D721Med (cell line): ENCODE results near the gene SYTL3.
"Not testable (repeated sequence)": the region's sequence is repeated elsewhere in the genome, so short reads cannot be mapped to it uniquely, and the experiment has no call there.

Source experiments
- DNase-seq: peaks from one replicate; pipeline ENCODE4 v3.0.0; 2011; ENCODE audit warnings: low spot score; ENCODE audit not compliant: insufficient read length
- FAIRE-seq: peaks from 2 replicates; lab custom pipeline; 2011; peaks lifted over from hg19 to GRCh38; lab: Jason Lieb, UNC
- TF ChIP-seq, protein P1 (sequence below): IDR thresholded peaks from 2 replicates; pipeline ENCODE4 v1.5.1; 2012; ENCODE audit warnings: mild to moderate bottlenecking, control low read depth; ENCODE audit not compliant: insufficient read depth; ENCODE audit errors: missing control alignments

SYTL3 gene

DNA sequence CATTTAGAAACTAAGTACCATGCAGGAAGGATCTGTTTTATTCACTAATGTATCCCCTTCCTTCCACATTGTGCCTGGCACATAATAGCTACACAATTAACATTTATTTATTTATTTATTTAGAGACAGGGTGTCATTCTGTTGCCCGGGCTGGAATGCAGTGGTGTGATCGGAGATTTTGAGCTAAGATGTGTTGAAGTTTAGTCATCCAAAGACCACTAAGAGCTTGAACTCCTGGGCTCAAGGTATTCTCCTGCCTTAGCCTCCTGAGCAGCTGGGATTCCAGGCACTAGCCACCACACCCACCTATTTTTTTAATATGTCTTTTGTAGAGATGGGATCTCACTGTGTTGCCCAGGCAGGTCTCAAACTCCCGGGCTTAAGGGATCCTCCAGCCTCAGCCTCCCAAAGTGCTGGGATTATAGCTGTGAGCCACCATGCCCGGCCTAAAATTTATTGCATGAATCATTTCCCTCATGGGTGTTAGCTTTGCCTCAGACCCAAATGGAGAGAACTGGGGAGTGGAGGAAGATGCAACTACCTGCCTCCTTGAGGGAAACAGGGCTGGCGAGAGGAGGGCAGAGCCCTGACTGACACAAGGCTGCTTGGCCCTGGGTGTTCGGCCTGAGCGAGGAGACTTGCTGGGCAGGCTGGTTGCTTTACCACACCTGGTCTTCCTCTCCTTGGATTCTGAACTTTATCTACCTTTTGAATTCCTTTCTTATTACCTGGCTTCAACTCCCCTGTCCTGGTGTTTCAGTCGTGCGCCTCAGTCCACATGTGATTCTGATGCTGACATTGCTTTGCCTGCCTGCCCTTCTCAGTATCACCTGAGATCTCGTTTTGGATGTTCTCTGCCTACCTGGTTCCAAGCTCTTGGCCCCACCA lies 3.6 kb upstream of the SYTL3 start:
- FAIRE-seq: no peak
- TF ChIP-seq, protein P1, sequence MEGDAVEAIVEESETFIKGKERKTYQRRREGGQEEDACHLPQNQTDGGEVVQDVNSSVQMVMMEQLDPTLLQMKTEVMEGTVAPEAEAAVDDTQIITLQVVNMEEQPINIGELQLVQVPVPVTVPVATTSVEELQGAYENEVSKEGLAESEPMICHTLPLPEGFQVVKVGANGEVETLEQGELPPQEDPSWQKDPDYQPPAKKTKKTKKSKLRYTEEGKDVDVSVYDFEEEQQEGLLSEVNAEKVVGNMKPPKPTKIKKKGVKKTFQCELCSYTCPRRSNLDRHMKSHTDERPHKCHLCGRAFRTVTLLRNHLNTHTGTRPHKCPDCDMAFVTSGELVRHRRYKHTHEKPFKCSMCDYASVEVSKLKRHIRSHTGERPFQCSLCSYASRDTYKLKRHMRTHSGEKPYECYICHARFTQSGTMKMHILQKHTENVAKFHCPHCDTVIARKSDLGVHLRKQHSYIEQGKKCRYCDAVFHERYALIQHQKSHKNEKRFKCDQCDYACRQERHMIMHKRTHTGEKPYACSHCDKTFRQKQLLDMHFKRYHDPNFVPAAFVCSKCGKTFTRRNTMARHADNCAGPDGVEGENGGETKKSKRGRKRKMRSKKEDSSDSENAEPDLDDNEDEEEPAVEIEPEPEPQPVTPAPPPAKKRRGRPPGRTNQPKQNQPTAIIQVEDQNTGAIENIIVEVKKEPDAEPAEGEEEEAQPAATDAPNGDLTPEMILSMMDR: no peak
- DNase-seq: no peak

DNA sequence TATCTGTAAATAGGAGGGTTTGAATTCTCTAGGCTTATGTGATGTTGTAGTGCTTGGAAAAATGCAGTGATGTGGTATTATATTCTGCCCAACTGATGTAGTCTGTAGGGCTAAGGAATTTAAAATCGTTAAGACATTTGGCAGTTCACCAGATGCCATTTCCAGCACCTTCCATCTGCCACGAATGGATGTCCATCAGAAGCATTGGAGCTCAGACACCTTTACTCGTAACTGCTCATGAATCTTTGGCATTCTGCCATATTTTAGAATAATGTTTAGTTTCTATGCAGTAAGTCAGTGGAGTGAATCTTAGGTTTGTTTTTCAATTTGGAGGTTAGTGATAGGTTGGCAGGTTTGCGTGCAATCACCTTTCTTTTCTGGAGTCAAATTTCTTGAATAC lies 2.4 kb upstream of the SYTL3 start:
- FAIRE-seq: no peak
- TF ChIP-seq, protein P1: no peak
- no peak for DNase-seq

DNA sequence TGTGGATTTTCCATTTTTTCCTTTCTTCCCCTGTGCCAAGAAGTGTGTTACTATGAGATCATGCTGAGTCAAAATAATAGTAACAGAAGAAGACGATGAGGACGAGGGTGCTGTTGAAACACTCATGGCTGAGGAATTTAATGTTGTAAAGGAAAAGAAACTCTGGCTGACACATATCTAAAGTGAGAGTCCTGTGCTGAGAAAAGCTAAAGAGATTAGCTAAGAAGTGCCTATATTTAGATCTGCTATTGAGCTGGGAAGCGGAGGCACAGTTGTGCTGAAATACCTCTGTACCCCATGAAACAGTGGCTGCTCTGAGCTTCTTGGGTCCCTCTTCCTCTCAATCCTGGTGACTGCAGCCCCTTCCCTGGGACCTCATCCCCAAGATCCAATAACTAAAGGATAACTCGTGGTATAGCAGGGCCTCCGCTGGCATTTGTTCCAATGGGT lies 1.1 kb upstream of the SYTL3 start:
- TF ChIP-seq, protein P1: no peak
- DNase-seq (no peak), FAIRE-seq (no peak)

DNA sequence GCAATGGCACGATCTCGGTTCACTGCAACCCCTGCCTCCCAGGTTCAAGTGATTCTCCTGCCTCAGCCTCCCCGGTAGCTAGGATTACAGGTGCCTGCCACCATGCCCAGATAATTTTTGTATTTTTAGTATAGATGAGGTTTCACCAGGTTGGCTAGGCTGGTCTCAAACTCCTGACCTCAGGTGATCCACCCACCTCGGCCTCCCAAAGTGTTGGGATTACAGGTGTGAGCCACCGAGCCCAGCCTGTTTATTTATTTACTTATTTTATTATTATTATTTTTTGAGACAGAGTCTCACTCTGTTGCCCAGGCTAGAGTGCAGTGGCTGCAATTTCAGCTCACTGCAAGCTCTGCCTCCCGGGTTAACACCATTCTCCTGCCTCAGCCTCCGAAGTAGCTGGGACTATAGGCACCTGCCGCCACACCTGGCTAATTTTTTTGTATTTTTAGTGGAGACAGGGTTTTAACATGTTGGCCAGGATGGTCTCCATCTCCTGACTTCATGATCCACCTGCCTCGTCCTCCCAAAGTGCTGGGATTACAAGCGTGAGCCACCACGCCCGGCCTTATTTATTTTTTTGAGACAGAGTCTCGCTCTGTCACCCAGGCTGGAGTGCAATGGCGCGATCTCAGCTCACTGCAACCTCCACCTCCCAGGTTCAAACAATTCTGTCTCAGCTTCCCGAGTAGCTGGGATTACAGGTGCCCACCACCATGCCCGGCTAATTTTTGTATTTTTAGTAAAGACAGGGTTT lies 2.3 kb downstream of the SYTL3 start:
- not testable (repeated sequence) for DNase-seq, FAIRE-seq

DNA sequence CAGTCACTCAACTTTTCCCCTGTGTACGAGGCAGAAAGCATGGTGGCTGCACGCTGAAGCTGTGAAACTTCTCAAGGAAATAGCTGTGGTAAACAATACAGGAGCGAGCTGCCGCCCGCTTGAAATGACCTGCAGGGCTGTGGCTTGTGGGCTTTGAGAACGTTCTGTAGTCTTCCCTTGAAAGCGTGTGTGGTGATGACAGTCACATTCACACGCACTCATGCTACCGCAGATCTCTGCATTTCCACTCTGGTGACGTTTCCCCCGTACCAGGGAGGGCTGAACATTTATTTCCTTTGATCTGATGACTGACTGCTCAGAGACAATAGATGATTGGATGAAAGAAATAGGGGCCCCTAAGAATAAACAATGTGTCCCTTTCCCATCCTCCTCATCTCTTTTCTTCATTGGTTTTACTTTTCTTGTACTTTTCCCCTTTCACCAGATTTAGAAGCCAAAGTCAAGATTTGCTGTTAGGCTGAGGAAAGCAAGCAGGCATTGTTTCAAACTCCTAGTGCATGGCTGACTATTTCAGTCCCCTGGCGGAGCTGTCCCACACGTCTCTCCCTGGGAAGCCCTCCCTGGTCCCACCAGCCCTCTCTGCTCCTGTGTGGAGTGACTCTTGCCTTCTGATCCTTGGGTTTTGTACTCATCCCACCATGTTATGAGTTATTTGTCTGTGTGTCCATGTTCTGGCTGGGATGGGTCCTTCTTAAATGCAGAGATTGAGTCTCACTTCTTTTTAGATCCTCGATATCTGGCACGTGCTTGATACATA lies 3.9 kb downstream of the SYTL3 start:
- DNase-seq: no peak
- TF ChIP-seq, protein P1: no peak
- FAIRE-seq: no peak

DNA sequence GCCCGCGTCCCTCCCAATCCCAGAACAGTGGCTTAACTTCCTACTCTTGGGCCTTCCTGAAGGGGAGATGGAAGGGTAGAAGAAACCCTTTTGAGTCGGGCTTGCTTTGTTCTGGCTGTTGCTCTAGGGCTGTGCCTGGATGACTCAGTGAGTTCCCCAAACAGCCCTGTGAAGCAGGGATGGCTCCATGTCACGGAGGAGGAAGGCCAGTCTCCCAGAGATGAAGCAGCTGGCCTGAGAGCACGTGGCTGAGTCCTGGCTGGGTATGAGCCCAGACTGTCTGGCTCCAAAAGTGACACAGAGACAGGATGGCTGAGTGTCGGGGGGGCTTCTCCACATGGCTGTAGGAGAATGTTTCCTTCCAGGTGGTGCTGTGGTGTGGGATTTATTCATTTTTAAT lies 4.6 kb downstream of the SYTL3 start:
- FAIRE-seq (no peak), DNase-seq (no peak)
- TF ChIP-seq, protein P1: no peak

DNA sequence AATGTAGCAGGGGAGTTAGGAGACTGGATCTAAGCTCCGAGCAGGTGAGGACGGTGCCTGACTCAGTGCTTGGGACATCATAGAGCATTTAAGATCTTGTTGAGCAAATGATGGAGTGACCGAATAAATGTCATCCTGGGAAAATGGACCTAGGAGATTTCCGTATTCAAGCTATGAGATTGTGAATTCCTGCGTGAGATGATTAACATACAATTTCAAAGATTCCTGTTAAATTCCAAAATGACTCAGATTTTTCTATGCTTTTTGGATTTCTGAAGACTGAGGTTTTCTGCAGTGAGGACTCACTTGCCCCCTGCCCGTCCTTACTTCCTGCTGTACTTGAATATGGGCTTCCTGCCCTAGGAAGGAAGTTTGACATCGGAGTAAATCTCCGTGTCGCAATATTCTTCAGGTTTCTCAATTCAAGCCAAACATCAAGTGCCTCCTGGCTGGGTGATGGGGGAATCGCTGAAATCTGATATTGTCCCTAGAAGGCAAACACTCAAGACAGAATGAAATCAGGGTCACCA lies 5.2 kb downstream of the SYTL3 start:
- no peak for FAIRE-seq
- DNase-seq: no peak

More for the DNA sequence above, 5.2 kb downstream of the SYTL3 start:
- TF ChIP-seq, protein P1: no peak
